Cortex of kidney (tissue), 1 donor: ENCODE measurements around the gene OBI1.
"Not testable (repeated sequence)": the region's sequence is repeated elsewhere in the genome, so short reads cannot be mapped to it uniquely, and the experiment has no call there.

ENCODE experiments used
- DNase-seq: peaks from one replicate; lab custom pipeline; 2025; lab: John Stamatoyannopoulos, UW

The OBI1 gene

GRCh38 chr13:78647109-78647678 is 11.8 kb downstream of the OBI1 start:
- DNase-seq: not testable (repeated sequence)

GRCh38 chr13:78638216-78638615 is 20.7 kb downstream of the OBI1 start:
- no peak for DNase-seq

- DNase-seq: no peak
Observed at GRCh38 chr13:78636495-78636894, 22.5 kb downstream of the OBI1 start.

- DNase-seq: no peak
Observed at GRCh38 chr13:78632996-78633395, 26.0 kb downstream of the OBI1 start.

- no peak for DNase-seq
Observed at GRCh38 chr13:78631077-78631476, 27.9 kb downstream of the OBI1 start.

GRCh38 chr13:78630511-78630910 is 28.4 kb downstream of the OBI1 start:
- DNase-seq: no peak

- no peak for DNase-seq
Observed at GRCh38 chr13:78625384-78625783, 33.6 kb downstream of the OBI1 start.

GRCh38 chr13:78623132-78623531 is 35.8 kb downstream of the OBI1 start:
- no peak for DNase-seq

GRCh38 chr13:78620936-78621470 is 38.0 kb downstream of the OBI1 start:
- DNase-seq: no peak

- DNase-seq: no peak
Observed at GRCh38 chr13:78618411-78618810, 40.5 kb downstream of the OBI1 start.

- no peak for DNase-seq
Observed at GRCh38 chr13:78611040-78611439, 47.9 kb downstream of the OBI1 start.

- no peak for DNase-seq
Observed at GRCh38 chr13:78610381-78610883, 48.5 kb downstream of the OBI1 start.

GRCh38 chr13:78609464-78610205 is 49.3 kb downstream of the OBI1 start:
- no peak for DNase-seq

GRCh38 chr13:78608688-78609463 is 50.1 kb downstream of the OBI1 start:
- no peak for DNase-seq

- no peak for DNase-seq
Observed at GRCh38 chr13:78608252-78608687, 50.7 kb downstream of the OBI1 start.

- no peak for DNase-seq
Observed at GRCh38 chr13:78607409-78608251, 51.3 kb downstream of the OBI1 start.

- DNase-seq: no peak
Observed at GRCh38 chr13:78606471-78607408, 52.2 kb downstream of the OBI1 start.

- no peak for DNase-seq
Observed at GRCh38 chr13:78604782-78605611, 54.0 kb downstream of the OBI1 start.

- no peak for DNase-seq
Observed at GRCh38 chr13:78603240-78603957, 55.6 kb downstream of the OBI1 start, which contains the start of gene POU4F1. TSS of gene POU4F1 (minus strand) at chr13:78603552. CDS start at chr13:78603326, 226 bp downstream.
